GM18907 (cell line): ENCODE results near the gene FNIP1.
"Not testable (repeated sequence)": the region's sequence is repeated elsewhere in the genome, so short reads cannot be mapped to it uniquely, and the experiment has no call there.

Experiments used
- ATAC-seq: cut with Tn5 transposase; IDR thresholded peaks from one replicate; pipeline ENCODE4 v1.9.1; 2021; ENCODE audit warnings: mild to moderate bottlenecking, moderate library complexity; ENCODE audit not compliant: unreplicated experiment

Gene FNIP1

GRCh38 chr5:131610198-131611063, 186.4 kb downstream of the FNIP1 start:
- no peak for ATAC-seq

- no peak for ATAC-seq
Observed at GRCh38 chr5:131609774-131610173, 187.0 kb downstream of the FNIP1 start.

- no peak for ATAC-seq
Observed at GRCh38 chr5:131608597-131608996, 188.2 kb downstream of the FNIP1 start.

- no peak for ATAC-seq
Observed at GRCh38 chr5:131607903-131608540, 188.8 kb downstream of the FNIP1 start.

- ATAC-seq = no peak
Observed at GRCh38 chr5:131607418-131607817, 189.4 kb downstream of the FNIP1 start.

GRCh38 chr5:131605086-131605485, 191.7 kb downstream of the FNIP1 start:
- ATAC-seq = no peak

- peak; percentile 70 for ATAC-seq
Observed at GRCh38 chr5:131595088-131596033, 201.5 kb downstream of the FNIP1 start.

- no peak for ATAC-seq
Observed at GRCh38 chr5:131593921-131594320, 202.9 kb downstream of the FNIP1 start.

GRCh38 chr5:131593436-131593835, 203.4 kb downstream of the FNIP1 start:
- ATAC-seq = not testable (repeated sequence)
